SK-N-SH (cell line): ENCODE measurements around the gene ARIH2. TPM values are rescaled to one million over a fixed set of nuclear protein-coding genes. Genes with fewer than 3 reads are reported as not detected.

Source experiments
- CTCF ChIA-PET: fragments of 300-600, 350-600 bp; formaldehyde crosslinking; extraction: SDS; loops from one replicate; lab custom pipeline; 2021; lab: Yijun Ruan, JAX
- POLR2A ChIA-PET: fragments of 350-600 bp; sonication (Branson Sonifier 250); formaldehyde crosslinking; extraction: SDS; loops from one replicate; lab custom pipeline; 2020; ENCODE audit warnings: antibody characterized with exemption, inconsistent platforms; lab: Yijun Ruan, JAX
- DNase-seq: peaks from one replicate; pipeline ENCODE4 v3.0.0; 2012
- H2AFZ ChIP-seq: fragments of 200-600 bp; sonication (generic); 2 replicates; pipeline ENCODE4 v1.8.1; 2016; ENCODE audit warnings: antibody characterized with exemption, mild to moderate bottlenecking, low read depth
- H3F3A ChIP-seq: fragments of 200-600 bp; sonication (generic); replicated peaks from 2 replicates; pipeline ENCODE3; 2016; ENCODE audit warnings: antibody characterized with exemption, mild to moderate bottlenecking; ENCODE audit not compliant: insufficient read depth
- H3K27ac ChIP-seq, 2 experiments: fragments of 200-500 bp in 1 of 2; fragments of 200-600 bp in 1 of 2; sonication (Bioruptor generic) in 1 of 2; sonication (generic), shearing (Covaris generic) in 1 of 2; 2 replicates each; pipeline versions ENCODE4 v1.5.1 to v1.6.1; 2014 to 2016; ENCODE audit warnings: low read depth in 2 of 2, inconsistent platforms in 1 of 2, low read length in 1 of 2, mild to moderate bottlenecking in 1 of 2, mixed read lengths in 1 of 2
- H3K27me3 ChIP-seq: fragments of 200-600 bp; sonication (generic), shearing (Covaris generic); 2 replicates; pipeline ENCODE4 v1.6.1; 2016; ENCODE audit warnings: mixed run types; ENCODE audit not compliant: insufficient read depth
- H3K36me3 ChIP-seq, 2 experiments: fragments of 200-500 bp in 1 of 2; fragments of 200-600 bp in 1 of 2; sonication (Bioruptor generic) in 1 of 2; sonication (generic) in 1 of 2; replicated peaks in 1 of 2; 2 replicates each; pipeline versions ENCODE3 to v1.5.1; 2014 to 2016; ENCODE audit warnings: low read length in 1 of 2, mild to moderate bottlenecking in 1 of 2; ENCODE audit not compliant: insufficient read depth in 2 of 2, control insufficient read depth in 1 of 2
- H3K4me1 ChIP-seq, 2 experiments: fragments of 200-500 bp in 1 of 2; fragments of 200-600 bp in 1 of 2; sonication (Bioruptor generic) in 1 of 2; sonication (generic), shearing (Covaris generic) in 1 of 2; 2 replicates each; pipeline versions ENCODE4 v1.5.1 to v1.6.1; 2014 to 2016; ENCODE audit warnings: low read depth in 1 of 2, low read length in 1 of 2, mixed run types in 1 of 2; ENCODE audit not compliant: insufficient read depth in 2 of 2, control insufficient read depth in 1 of 2
- H3K4me2 ChIP-seq: fragments of 200-600 bp; sonication (generic), shearing (Covaris generic); 2 replicates; pipeline ENCODE4 v1.6.1; 2017; ENCODE audit warnings: mixed run types
- H3K4me3 ChIP-seq, 2 experiments: fragments of 200-500 bp in 1 of 2; fragments of 200-600 bp in 1 of 2; sonication (Bioruptor generic) in 1 of 2; sonication (generic), shearing (Covaris generic) in 1 of 2; 2 replicates each; pipeline versions ENCODE4 v1.5.1 to v1.8.1; 2014 to 2016; ENCODE audit warnings: low read depth in 2 of 2, inconsistent platforms in 1 of 2, low read length in 1 of 2, mild to moderate bottlenecking in 1 of 2, mixed read lengths in 1 of 2, moderate library complexity in 1 of 2
- H3K79me2 ChIP-seq: fragments of 200-600 bp; sonication (generic); 2 replicates; pipeline ENCODE4 v1.8.1; 2017; ENCODE audit warnings: mild to moderate bottlenecking; ENCODE audit not compliant: insufficient read depth
- H3K9ac ChIP-seq: fragments of 200-600 bp; sonication (generic); 2 replicates; pipeline ENCODE4 v1.6.1; 2017; ENCODE audit warnings: mixed run types
- H3K9me2 ChIP-seq: fragments of 200-600 bp; sonication (generic); 2 replicates; pipeline ENCODE4 v1.6.1; 2017; ENCODE audit warnings: mixed run types
- H3K9me3 ChIP-seq: fragments of 200-600 bp; sonication (generic); 2 replicates; pipeline ENCODE4 v1.6.1; 2017; ENCODE audit warnings: mixed run types, mild to moderate bottlenecking, moderate library complexity
- H4K20me1 ChIP-seq: fragments of 200-600 bp; sonication (generic); 2 replicates; pipeline ENCODE4 v1.6.1; 2017; ENCODE audit warnings: mild to moderate bottlenecking, mixed run types; ENCODE audit not compliant: insufficient read depth
- CHD2 ChIP-seq: fragments of 150-350 bp; IDR thresholded peaks from 2 replicates; pipeline ENCODE4 v1.6.1; 2018; ENCODE audit warnings: low read length; ENCODE audit not compliant: partially characterized antibody
- NRF1 ChIP-seq: IDR thresholded peaks from 2 replicates; pipeline ENCODE4 v1.6.1; 2012; ENCODE audit warnings: low read depth, mild to moderate bottlenecking, low read length
- RCOR1 ChIP-seq: fragments of 150-350 bp; IDR thresholded peaks from 2 replicates; pipeline ENCODE4 v1.6.1; 2017; ENCODE audit warnings: antibody characterized with exemption, low read length
- SMC3 ChIP-seq: IDR thresholded peaks from 2 replicates; pipeline ENCODE4 v1.6.1; 2012; ENCODE audit warnings: low read depth, low read length, improper control_type of control experiment
- WGBS: methylation state at CpG from one replicate; pipeline ENCODE4 v1.1.6; 2017; ENCODE audit warnings: low lambda C conversion rate; 5-methylcytosine and 5-hydroxymethylcytosine counted together
- polyA plus RNA-seq, 3 experiments: library from polyadenylated mRNA; depleted of rRNA; stranded (reverse); fragments of >200 nt; gene quantifications; 2 replicates each; pipeline ENCODE4 v1.2.3, GENCODE V29; 2012
- TF ChIP-seq, protein P1 (sequence below): IDR thresholded peaks from 2 replicates; pipeline ENCODE4 v1.4.0; 2012; ENCODE audit warnings: low read depth, borderline replicate concordance
- TF ChIP-seq, protein P2 (sequence below): fragments of 200-600 bp; sonication (generic); IDR thresholded peaks from 2 replicates; pipeline ENCODE4 v1.6.1; 2017; ENCODE audit warnings: antibody characterized with exemption, mild to moderate bottlenecking, moderate library complexity

ARIH2 gene
- polyA plus RNA-seq, 1 of the 3 experiments (the other 2 are of a cell fraction) = 69.7 TPM

DNA sequence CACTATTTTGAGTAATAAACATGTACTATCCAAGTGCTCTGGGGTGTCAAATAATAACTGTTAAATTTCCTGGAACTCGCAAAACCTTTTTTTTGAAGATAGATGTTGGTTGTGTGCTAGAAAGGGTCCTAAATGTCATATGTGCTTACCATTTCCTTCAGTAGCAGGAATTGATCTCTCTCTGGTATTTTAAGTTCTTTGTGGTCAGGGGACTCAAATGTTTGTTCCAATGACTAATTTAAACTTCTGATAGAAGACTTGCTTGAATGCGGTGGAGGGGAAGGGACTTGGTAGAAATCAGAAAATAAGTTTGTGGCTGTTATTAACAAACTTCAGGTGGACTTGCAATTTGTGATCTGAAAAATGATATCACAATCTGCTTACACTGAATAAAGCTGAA is 26.8 kb downstream of the ARIH2 start:
- DNase-seq = no peak
- no peak overlapping the region for H3K4me2 ChIP-seq
- H2AFZ ChIP-seq = no peak overlapping the region
- H4K20me1 ChIP-seq = peaks cover 41% of the 10 kb centered on the region
- H3K4me3 ChIP-seq = no peak overlapping the region
- TF ChIP-seq NRF1 (no peak), SMC3 (no peak), CHD2 (no peak)
- TF ChIP-seq, protein P1, sequence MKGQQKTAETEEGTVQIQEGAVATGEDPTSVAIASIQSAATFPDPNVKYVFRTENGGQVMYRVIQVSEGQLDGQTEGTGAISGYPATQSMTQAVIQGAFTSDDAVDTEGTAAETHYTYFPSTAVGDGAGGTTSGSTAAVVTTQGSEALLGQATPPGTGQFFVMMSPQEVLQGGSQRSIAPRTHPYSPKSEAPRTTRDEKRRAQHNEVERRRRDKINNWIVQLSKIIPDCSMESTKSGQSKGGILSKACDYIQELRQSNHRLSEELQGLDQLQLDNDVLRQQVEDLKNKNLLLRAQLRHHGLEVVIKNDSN = no peak
- TF ChIP-seq, protein P2, sequence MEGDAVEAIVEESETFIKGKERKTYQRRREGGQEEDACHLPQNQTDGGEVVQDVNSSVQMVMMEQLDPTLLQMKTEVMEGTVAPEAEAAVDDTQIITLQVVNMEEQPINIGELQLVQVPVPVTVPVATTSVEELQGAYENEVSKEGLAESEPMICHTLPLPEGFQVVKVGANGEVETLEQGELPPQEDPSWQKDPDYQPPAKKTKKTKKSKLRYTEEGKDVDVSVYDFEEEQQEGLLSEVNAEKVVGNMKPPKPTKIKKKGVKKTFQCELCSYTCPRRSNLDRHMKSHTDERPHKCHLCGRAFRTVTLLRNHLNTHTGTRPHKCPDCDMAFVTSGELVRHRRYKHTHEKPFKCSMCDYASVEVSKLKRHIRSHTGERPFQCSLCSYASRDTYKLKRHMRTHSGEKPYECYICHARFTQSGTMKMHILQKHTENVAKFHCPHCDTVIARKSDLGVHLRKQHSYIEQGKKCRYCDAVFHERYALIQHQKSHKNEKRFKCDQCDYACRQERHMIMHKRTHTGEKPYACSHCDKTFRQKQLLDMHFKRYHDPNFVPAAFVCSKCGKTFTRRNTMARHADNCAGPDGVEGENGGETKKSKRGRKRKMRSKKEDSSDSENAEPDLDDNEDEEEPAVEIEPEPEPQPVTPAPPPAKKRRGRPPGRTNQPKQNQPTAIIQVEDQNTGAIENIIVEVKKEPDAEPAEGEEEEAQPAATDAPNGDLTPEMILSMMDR = no peak
- no peaks in the 10 kb centered on the region for H3K9me3 ChIP-seq
- peaks cover 10% of the 10 kb centered on the region for H3F3A ChIP-seq
- no peaks in the 10 kb centered on the region for H3K9me2 ChIP-seq
- 100% methylated on average over 2 of the region's 2 CpGs for WGBS
- CTCF ChIA-PET = no interaction called here
- H3K27me3 ChIP-seq = no peaks in the 10 kb centered on the region
- no peak overlapping the region for H3K9ac ChIP-seq
- H3K36me3 ChIP-seq = peaks cover 0 to 17% of the 10 kb centered on the region in 2 experiments
- POLR2A ChIA-PET = interaction anchor here (0.6 kb wide), 1 partner anchor 51 kb away, joined by 4 read pairs; no protein-coding TSS in a partner anchor
- peaks cover 85% of the 10 kb centered on the region for H3K79me2 ChIP-seq
- H3K27ac ChIP-seq = no peak overlapping the region
- peaks cover 0 to 7% of the 10 kb centered on the region in 2 experiments; a peak in 1 of 4 replicates for H3K4me1 ChIP-seq

DNA sequence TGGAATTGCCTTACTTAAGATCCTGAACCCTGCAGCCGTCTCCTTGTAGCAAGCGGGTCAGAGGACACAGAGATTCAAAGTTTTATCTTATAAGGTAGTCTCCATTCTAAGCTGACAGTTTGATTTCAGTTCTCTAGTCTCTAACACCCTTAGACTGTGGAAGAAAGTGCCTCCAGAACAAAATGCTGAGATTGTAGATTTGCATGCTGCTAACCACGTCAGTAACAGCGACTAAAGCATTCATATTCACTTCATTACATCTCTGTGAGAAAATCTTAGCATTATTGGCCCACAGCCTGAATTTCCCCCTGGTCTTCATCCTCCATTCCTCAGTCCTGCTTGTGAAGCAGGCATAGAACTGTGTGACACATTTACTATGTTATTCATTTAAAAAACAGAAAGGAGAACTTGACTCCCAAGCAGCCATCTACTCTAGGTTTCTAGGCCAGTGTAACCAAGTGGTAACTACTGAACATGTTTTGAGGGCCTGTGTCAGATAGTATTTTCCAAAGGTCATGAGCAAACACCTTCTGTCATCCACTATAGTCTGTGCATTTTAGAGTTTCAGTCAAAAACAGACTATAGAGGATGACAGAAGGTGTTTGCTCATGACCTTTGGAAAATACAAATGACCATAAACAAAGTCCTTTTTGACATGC is 27.4 kb downstream of the ARIH2 start:
- Histone ChIP-seq H2AFZ (no peak overlapping the region), H3K79me2 (peaks cover 87% of the 10 kb centered on the region), H3F3A (peaks cover 10% of the 10 kb centered on the region), H3K27ac (no peak overlapping the region), H3K36me3 (peaks cover 0 to 17% of the 10 kb centered on the region in 2 experiments), H4K20me1 (peaks cover 42% of the 10 kb centered on the region), H3K9me2 (no peaks in the 10 kb centered on the region), H3K4me3 (no peak overlapping the region), H3K27me3 (no peaks in the 10 kb centered on the region), H3K9me3 (no peaks in the 10 kb centered on the region), H3K4me1 (peaks cover 0 to 7% of the 10 kb centered on the region in 2 experiments; a peak in 1 of 4 replicates), H3K9ac (no peak overlapping the region), H3K4me2 (no peak overlapping the region)
- POLR2A ChIA-PET = no interaction called here
- WGBS = 91% methylated on average over 4 of the region's 4 CpGs
- no peak for TF ChIP-seq RCOR1
- TF ChIP-seq, protein P1 = no peak
- no peak for DNase-seq
- CTCF ChIA-PET = no interaction called here
